ENCODE results near the gene PARP12. TPM values are rescaled to one million over a fixed set of nuclear protein-coding genes. Genes with fewer than 3 reads are reported as not detected.

The PARP12 gene
- total and polyA plus RNA-seq, 2 of the 8 experiments (the other 6 are each of a cell fraction or from before 2014, with no cell fraction given), result 9.0 to 21.5 TPM

- TF ChIP-seq CHD7 (IDR thresholded peaks at IDR 0.05; ENCODE audit: insufficient replicate concordance, low read length) (no peak), SRF (IDR thresholded peaks at IDR 0.05; ENCODE audit: low read depth, low read length) (no peak), CHD2 (IDR thresholded peaks at IDR 0.05; ENCODE audit: low read length) (no peak), JUND (IDR thresholded peaks at IDR 0.05; ENCODE audit: low read length) (no peak), YY1 (IDR thresholded peaks at IDR 0.05; ENCODE audit: low read depth, low read length) (no peak), POU5F1 (IDR thresholded peaks at IDR 0.05; ENCODE audit: low read depth, low read length) (no peak), POLR2A (IDR thresholded peaks at IDR 0.05; ENCODE audit: control extremely low read depth in 1 of 2, low read depth in 2 of 2, low read length in 2 of 2) (no peak), RXRA (IDR thresholded peaks at IDR 0.05; ENCODE audit: insufficient read depth, low read depth, low read length) (no peak)
Observed at GRCh38 chr7:139984642-139985539, 77.9 kb downstream of the PARP12 start (continued).

Measured in H1 (cell line).